ENCODE data around the gene NPY. TPM values are rescaled to one million over a fixed set of nuclear protein-coding genes. Genes with fewer than 3 reads are reported as not detected.

The NPY gene
- total RNA-seq, 2 donors from 2014 or later: not detected

GRCh38 chr7:24325708-24326107 lies 41.7 kb downstream of the NPY start:
- no peak overlapping the region for H3K27ac Mint-ChIP-seq
- H3K4me3 Mint-ChIP-seq: no peak overlapping the region
- H3K9me3 ChIP-seq (ENCODE audit: control insufficient read depth, low read length, poor library complexity, severe bottlenecking): no peaks in the 10 kb centered on the region
- DNase-seq (no peak), ATAC-seq (peak; percentile 35)
- H3K27me3 Mint-ChIP-seq: peaks cover 39% of the 10 kb centered on the region
- H3K36me3 Mint-ChIP-seq (ENCODE audit: low read depth): no peaks in the 10 kb centered on the region
- H3K4me1 Mint-ChIP-seq: no peaks in the 10 kb centered on the region

GRCh38 chr7:24328050-24328449 lies 44.1 kb downstream of the NPY start:
- DNase-seq: no peak
- no peak overlapping the region for H3K27ac Mint-ChIP-seq
- peaks cover 24% of the 10 kb centered on the region for H3K27me3 Mint-ChIP-seq
- H3K4me1 Mint-ChIP-seq: no peaks in the 10 kb centered on the region
- H3K36me3 Mint-ChIP-seq (ENCODE audit: low read depth): no peaks in the 10 kb centered on the region
- no peak for ATAC-seq
- no peaks in the 10 kb centered on the region for H3K9me3 ChIP-seq (ENCODE audit: control insufficient read depth, low read length, poor library complexity, severe bottlenecking)
- H3K4me3 Mint-ChIP-seq: no peak overlapping the region

GRCh38 chr7:24328894-24329293 lies 44.9 kb downstream of the NPY start:
- no peak for ATAC-seq
- Mint-ChIP-seq H3K4me1 (no peaks in the 10 kb centered on the region), H3K4me3 (no peak overlapping the region), H3K36me3 (ENCODE audit: low read depth) (no peaks in the 10 kb centered on the region), H3K27ac (no peak overlapping the region), H3K27me3 (peaks cover 20% of the 10 kb centered on the region)
- DNase-seq: no peak
- H3K9me3 ChIP-seq (ENCODE audit: control insufficient read depth, low read length, poor library complexity, severe bottlenecking): no peaks in the 10 kb centered on the region

GRCh38 chr7:24334012-24334411 lies 50.0 kb downstream of the NPY start:
- Mint-ChIP-seq H3K27me3 (peaks cover 26% of the 10 kb centered on the region), H3K27ac (no peak overlapping the region), H3K4me1 (peaks cover 2% of the 10 kb centered on the region), H3K4me3 (no peak overlapping the region), H3K36me3 (ENCODE audit: low read depth) (no peaks in the 10 kb centered on the region)
- DNase-seq: no peak
- ATAC-seq: no peak
- H3K9me3 ChIP-seq (ENCODE audit: control insufficient read depth, low read length, poor library complexity, severe bottlenecking): no peaks in the 10 kb centered on the region

- H3K27me3 Mint-ChIP-seq: peaks cover 26% of the 10 kb centered on the region
- H3K36me3 Mint-ChIP-seq (ENCODE audit: low read depth): no peaks in the 10 kb centered on the region
- no peaks in the 10 kb centered on the region for H3K9me3 ChIP-seq (ENCODE audit: control insufficient read depth, low read length, poor library complexity, severe bottlenecking)
- no peak for DNase-seq
- H3K4me1 Mint-ChIP-seq: peaks cover 2% of the 10 kb centered on the region
- ATAC-seq: no peak
- no peak overlapping the region for H3K27ac Mint-ChIP-seq
- H3K4me3 Mint-ChIP-seq: no peak overlapping the region
Measured at GRCh38 chr7:24334627-24335026, 50.6 kb downstream of the NPY start.

- no peak for ATAC-seq
- DNase-seq: no peak
- H3K4me3 Mint-ChIP-seq: no peak overlapping the region
- no peaks in the 10 kb centered on the region for H3K36me3 Mint-ChIP-seq (ENCODE audit: low read depth)
- no peaks in the 10 kb centered on the region for H3K9me3 ChIP-seq (ENCODE audit: control insufficient read depth, low read length, poor library complexity, severe bottlenecking)
- peaks cover 26% of the 10 kb centered on the region for H3K27me3 Mint-ChIP-seq
- H3K4me1 Mint-ChIP-seq: peaks cover 2% of the 10 kb centered on the region
- H3K27ac Mint-ChIP-seq: no peak overlapping the region
Measured at GRCh38 chr7:24336461-24336860, 52.5 kb downstream of the NPY start.

- peaks cover 2% of the 10 kb centered on the region for H3K4me1 Mint-ChIP-seq
- H3K36me3 Mint-ChIP-seq (ENCODE audit: low read depth): no peaks in the 10 kb centered on the region
- H3K27ac Mint-ChIP-seq: no peak overlapping the region
- H3K4me3 Mint-ChIP-seq: no peak overlapping the region
- DNase-seq: no peak
- peaks cover 26% of the 10 kb centered on the region for H3K27me3 Mint-ChIP-seq
- no peaks in the 10 kb centered on the region for H3K9me3 ChIP-seq (ENCODE audit: control insufficient read depth, low read length, poor library complexity, severe bottlenecking)
- no peak for ATAC-seq
Measured at GRCh38 chr7:24337180-24337579, 53.2 kb downstream of the NPY start.

GRCh38 chr7:24339575-24339974 lies 55.6 kb downstream of the NPY start:
- H3K4me3 Mint-ChIP-seq: no peak overlapping the region
- ATAC-seq: no peak
- peaks cover 2% of the 10 kb centered on the region for H3K4me1 Mint-ChIP-seq
- DNase-seq: no peak
- H3K27ac Mint-ChIP-seq: no peak overlapping the region
- peaks cover 26% of the 10 kb centered on the region for H3K27me3 Mint-ChIP-seq
- H3K36me3 Mint-ChIP-seq (ENCODE audit: low read depth): no peaks in the 10 kb centered on the region
- H3K9me3 ChIP-seq (ENCODE audit: control insufficient read depth, low read length, poor library complexity, severe bottlenecking): no peaks in the 10 kb centered on the region

DNA sequence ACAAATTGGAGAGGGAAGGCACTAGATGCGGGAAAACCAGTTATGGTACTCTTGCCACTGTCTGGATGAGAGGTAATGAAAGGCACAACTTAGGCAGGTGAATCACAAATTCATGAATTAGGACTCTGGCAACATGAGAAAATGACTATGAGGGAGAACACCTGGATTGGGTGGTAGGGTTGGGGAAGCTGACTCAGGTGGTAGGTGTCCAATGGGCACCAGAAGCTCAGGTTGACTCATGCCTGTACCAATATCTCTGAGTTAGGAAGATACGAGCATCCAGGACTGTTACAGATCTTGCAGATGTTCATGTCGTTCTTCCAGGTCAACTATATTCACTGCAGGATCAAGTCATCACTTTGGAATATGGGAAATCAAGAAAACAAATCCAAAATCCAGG lies 56.7 kb downstream of the NPY start:
- ATAC-seq (no peak), DNase-seq (no peak)
- no peaks in the 10 kb centered on the region for H3K36me3 Mint-ChIP-seq (ENCODE audit: low read depth)
- peaks cover 2% of the 10 kb centered on the region for H3K4me1 Mint-ChIP-seq
- H3K27ac Mint-ChIP-seq: no peak overlapping the region
- peaks cover 25% of the 10 kb centered on the region for H3K27me3 Mint-ChIP-seq
- H3K9me3 ChIP-seq (ENCODE audit: control insufficient read depth, low read length, poor library complexity, severe bottlenecking): no peaks in the 10 kb centered on the region
- no peak overlapping the region for H3K4me3 Mint-ChIP-seq

Data from T-helper 17 cell (primary cell).